ENCODE measurements around the gene SCARB2.

SCARB2 gene

DNA sequence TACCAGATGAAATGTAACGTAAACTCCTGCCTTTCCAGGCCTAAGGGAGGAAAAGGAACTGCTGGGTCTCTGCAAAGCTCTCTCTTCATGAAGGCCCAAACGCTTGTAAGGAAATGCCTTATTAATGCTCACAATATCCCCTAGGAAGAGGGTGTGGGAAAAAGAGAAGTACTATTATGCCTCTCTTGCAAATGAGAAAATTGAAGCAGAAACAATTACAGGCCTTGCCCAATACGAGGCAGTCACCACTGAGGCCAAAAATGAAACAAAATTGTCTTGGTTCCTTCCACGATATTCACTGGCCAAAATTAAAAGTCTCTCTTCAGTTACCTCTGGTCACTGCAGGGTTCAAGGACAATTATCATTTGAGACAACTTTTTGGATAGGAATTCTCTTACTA, 3.2 kb downstream of the SCARB2 start:
- H3K4me3 ChIP-seq (ENCODE audit: control insufficient read depth, low read depth, low read length), result no peak overlapping the region
- no peak for DNase-seq (ENCODE audit: low read depth)
- no peak for TF ChIP-seq CTCF (IDR thresholded peaks at IDR 0.05; ENCODE audit: control insufficient read depth, insufficient read depth, low read depth, low read length, missing control alignments)

DNA sequence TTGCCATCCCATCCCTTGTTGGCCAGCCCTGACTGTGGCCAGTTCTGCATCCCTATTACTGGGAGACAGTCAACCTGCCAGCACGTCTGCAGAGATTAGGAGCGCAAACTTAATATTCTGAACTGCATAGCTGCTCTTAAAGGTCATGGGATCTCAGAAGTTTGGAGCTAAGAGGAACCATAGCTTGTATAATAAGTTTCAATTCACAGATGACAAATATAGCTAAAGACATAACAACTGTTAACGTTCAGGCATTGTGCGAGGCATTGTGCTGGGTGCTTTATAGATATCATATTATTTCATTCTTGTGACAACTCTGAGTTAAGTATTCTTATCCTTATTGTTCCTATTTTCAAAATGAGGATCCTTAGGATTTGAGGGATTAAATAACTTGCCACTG, 3.7 kb downstream of the SCARB2 start:
- H3K4me3 ChIP-seq (ENCODE audit: control insufficient read depth, low read depth, low read length), result no peak overlapping the region
- no peak for TF ChIP-seq CTCF (IDR thresholded peaks at IDR 0.05; ENCODE audit: control insufficient read depth, insufficient read depth, low read depth, low read length, missing control alignments)
- no peak for DNase-seq (ENCODE audit: low read depth)

- DNase-seq (ENCODE audit: low read depth), result peak; percentile 66
- peak overlapping the region; percentile 31 for H3K4me3 ChIP-seq (ENCODE audit: control insufficient read depth, low read depth, low read length)
Measured at GRCh38 chr4:76208005-76208765, 5.4 kb downstream of the SCARB2 start.

DNA sequence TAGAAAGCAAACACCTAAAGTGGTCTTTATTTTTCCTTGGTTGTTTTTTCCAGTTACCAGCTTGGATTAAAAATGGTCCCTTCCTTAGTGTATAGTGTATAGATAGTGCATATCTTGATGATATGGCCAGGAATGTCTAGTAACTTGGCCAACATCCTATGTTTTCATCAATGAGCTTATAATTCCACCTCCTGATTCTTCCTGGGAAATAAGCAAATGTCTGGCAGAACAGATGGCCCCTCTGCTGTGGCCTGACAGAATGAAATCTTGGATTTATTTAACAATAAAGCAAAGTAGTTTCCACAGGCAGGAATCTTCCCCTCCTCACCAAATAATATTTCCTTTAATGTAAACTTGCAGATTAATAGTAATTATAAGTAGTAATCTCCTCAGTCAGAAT, 6.1 kb downstream of the SCARB2 start:
- no peak overlapping the region for H3K4me3 ChIP-seq (ENCODE audit: control insufficient read depth, low read depth, low read length)
- TF ChIP-seq CTCF (IDR thresholded peaks at IDR 0.05; ENCODE audit: control insufficient read depth, insufficient read depth, low read depth, low read length, missing control alignments), result no peak
- no peak for DNase-seq (ENCODE audit: low read depth)

More at GRCh38 chr4:76208005-76208765, 5.4 kb downstream of the SCARB2 start:
- no peak for TF ChIP-seq CTCF (IDR thresholded peaks at IDR 0.05; ENCODE audit: control insufficient read depth, insufficient read depth, low read depth, low read length, missing control alignments)

DNA sequence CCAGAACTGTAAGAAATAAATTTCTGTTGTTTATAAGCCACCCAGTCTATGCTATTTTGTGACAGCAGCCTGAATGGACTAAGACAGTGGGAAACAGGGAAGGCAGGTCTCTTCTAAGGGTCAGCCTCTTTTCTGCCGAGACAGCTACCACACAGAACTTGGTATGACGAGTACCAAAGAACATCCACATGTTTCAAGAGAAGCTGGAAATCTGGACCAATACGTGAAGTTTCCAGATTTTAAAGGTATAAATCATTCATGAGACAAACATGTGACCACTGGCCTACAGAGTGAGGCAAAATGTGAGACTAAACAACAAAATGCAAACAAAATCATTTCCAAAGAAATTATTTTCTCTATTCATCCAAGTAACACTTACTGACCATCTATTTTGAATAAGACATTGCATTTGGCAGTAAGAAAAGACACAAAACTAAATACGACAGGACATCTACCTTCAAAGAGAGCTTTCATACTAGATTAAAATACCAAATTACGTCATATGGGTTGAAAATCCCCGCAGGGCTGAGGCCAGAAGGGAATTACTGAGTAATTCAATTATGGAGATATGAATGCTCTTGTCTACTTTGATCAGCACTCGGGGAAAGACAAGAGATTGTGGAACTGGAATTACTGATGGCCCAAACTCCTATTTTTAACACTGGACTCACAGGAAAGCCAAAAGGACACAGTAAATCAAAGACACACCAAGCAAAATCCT, 7.2 kb downstream of the SCARB2 start:
- no peak for TF ChIP-seq CTCF (IDR thresholded peaks at IDR 0.05; ENCODE audit: control insufficient read depth, insufficient read depth, low read depth, low read length, missing control alignments)

GRCh38 chr4:76205476-76205875, 8.1 kb downstream of the SCARB2 start:
- no peak overlapping the region for H3K4me3 ChIP-seq (ENCODE audit: control insufficient read depth, low read depth, low read length)
- no peak for TF ChIP-seq CTCF (IDR thresholded peaks at IDR 0.05; ENCODE audit: control insufficient read depth, insufficient read depth, low read depth, low read length, missing control alignments)
- DNase-seq (ENCODE audit: low read depth), result no peak

More for the DNA sequence above, 7.2 kb downstream of the SCARB2 start:
- H3K4me3 ChIP-seq (ENCODE audit: control insufficient read depth, low read depth, low read length), result no peak overlapping the region
- DNase-seq (ENCODE audit: low read depth), result no peak
